Measurements from ENCODE around the gene STK10.

DNA sequence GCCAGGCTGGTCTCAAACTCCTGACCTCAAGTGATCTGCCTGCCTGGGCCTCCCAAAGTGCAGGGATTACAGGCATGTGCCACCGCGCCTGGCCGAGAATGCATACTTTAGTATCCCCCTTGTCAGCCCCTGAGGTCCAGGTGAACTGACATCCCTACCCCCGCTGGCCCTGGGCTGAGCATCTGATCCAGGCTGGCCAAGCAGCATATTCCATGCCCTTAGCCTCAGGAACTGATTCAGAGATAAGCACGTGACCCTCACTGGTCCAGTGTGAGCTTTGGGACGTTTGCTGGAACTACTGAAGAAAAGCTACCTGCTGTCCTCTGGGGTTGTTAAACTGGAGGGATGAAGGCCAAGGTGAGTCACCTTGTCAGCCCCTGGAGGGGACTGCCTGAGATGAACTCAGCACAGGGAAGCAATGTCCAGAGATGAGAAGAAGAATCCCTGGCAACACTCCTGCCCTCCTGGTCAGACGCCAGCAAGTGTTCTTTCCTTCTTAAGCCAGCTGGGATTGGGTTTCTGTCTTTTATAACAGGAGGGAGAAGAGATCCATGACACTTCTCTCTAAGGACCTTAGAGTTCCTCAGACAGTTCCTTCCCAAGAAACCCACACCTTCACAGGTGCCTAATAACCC is 122.5 kb downstream of the STK10 start:
- TF ChIP-seq EZH2 (IDR thresholded peaks at IDR 0.05) (no peak), ELF1 (IDR thresholded peaks at IDR 0.05; ENCODE audit: borderline replicate concordance, low read depth) (no peak), CBX3 (IDR thresholded peaks at IDR 0.05; ENCODE audit: low read depth) (no peak), YY1 (IDR thresholded peaks at IDR 0.05; ENCODE audit: extremely low read depth, insufficient replicate concordance, low read depth, low read length) (no peak), TCF7L2 (IDR thresholded peaks at IDR 0.05; ENCODE audit: borderline replicate concordance, extremely low read depth, insufficient read depth, insufficient read length) (no peak), SIN3A (IDR thresholded peaks at IDR 0.05; ENCODE audit: low read depth) (no peak)
- TF ChIP-seq, protein P1, sequence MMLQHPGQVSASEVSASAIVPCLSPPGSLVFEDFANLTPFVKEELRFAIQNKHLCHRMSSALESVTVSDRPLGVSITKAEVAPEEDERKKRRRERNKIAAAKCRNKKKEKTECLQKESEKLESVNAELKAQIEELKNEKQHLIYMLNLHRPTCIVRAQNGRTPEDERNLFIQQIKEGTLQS (IDR thresholded peaks at IDR 0.05) = no peak
- TF ChIP-seq, protein P2, sequence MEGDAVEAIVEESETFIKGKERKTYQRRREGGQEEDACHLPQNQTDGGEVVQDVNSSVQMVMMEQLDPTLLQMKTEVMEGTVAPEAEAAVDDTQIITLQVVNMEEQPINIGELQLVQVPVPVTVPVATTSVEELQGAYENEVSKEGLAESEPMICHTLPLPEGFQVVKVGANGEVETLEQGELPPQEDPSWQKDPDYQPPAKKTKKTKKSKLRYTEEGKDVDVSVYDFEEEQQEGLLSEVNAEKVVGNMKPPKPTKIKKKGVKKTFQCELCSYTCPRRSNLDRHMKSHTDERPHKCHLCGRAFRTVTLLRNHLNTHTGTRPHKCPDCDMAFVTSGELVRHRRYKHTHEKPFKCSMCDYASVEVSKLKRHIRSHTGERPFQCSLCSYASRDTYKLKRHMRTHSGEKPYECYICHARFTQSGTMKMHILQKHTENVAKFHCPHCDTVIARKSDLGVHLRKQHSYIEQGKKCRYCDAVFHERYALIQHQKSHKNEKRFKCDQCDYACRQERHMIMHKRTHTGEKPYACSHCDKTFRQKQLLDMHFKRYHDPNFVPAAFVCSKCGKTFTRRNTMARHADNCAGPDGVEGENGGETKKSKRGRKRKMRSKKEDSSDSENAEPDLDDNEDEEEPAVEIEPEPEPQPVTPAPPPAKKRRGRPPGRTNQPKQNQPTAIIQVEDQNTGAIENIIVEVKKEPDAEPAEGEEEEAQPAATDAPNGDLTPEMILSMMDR (IDR thresholded peaks at IDR 0.05 in 2 of 3, conservative IDR thresholded peaks at IDR 0.05 in 1 of 3; ENCODE audit: borderline replicate concordance in 1 of 3, insufficient read depth in 1 of 3, low read depth in 2 of 3, low read length in 2 of 3) = no peak
